ENCODE measurements around the gene DHODH. TPM values are rescaled to one million over a fixed set of nuclear protein-coding genes. Genes with fewer than 3 reads are reported as not detected.

DHODH gene
- total RNA-seq (2022; extraction: Qiagen RNA extraction; ENCODE audit: low read depth): 12.4 to 16.3 TPM (median 13.8 TPM) in 5 replicates

DNA sequence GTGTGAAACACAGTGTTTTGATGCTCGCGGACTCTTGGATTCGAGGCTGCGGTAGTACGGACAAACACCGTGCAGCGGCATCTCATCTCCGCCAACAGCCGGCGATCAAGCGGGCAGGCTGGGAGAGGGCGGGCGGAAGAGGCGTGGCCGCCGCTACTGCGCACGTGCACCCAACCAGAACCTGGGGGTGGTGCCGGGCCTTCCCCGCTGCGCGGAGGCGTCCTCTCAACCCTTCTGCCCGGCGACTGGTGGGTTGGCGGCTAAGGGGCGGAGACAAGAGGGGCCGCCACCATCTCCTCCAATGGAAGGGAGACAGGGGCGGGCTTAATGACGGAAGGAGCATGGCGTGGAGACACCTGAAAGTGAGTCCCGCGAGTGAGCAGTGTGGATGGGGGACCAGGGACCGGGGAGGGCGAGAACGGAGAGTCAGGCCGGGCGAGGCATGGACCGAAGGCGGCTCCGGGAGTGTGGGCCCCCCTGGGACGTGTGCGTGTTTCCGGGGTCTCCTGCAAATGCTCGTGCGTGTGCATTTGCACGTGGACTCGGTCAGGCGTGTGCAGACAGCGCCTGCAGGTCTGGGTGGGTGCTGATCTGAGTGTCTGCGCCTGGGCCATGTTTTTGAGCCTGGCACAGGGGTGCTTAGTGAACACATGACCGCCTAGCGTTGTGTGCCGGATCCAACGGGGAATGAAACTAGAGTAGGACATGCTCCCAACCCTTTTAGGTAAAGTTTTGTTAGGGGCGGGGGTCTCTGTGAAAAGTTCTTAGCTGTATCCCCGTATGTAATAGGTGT is at the start of gene DHODH:
TSS of gene DHODH (plus strand) at position 321 of the 793 bp plus-strand sequence. CDS start at position 342, 21 bp downstream.

DNA sequence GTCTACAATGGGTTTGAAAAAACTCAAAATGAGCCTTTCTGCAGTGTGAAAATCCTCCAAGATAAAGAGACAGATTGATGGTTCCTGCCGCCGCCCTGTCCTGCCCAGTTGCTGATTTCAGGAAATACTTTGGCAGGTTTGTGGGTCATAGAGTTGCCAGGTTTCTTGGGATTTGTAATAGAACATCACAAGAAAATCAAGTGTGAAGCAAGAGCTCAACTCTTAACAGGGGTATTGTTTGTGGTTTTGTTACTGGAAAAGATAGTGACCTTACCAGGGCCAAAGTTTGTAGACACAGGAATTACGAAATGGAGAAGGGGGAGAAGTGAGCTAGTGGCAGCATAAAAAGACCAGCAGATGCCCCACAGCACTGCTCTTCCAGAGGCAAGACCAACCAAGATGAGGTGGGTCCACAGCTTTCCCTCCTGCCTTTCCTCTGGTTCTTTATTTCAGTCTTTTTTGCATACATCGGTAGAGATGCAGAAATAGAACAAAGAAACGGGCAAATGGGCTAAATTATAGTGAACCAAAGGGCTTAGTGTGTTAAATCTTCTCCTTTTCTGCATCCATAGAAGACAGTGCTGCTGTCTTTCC is 45.8 kb downstream of the DHODH start, which contains the start of gene HP:
TSS of gene HP (plus strand) at position 252 of the 594 bp plus-strand sequence. CDS start at position 400, 148 bp downstream.

Other genes starting within 250 kb of the DHODH start
- gene AP1G1, start 199.9 kb upstream of the DHODH start, total RNA-seq (2022; extraction: Qiagen RNA extraction; ENCODE audit: low read depth): 36.1 to 50.0 TPM (median 47.1 TPM) in 5 replicates
- gene ATXN1L, start 162.8 kb upstream of the DHODH start, total RNA-seq (2022; extraction: Qiagen RNA extraction; ENCODE audit: low read depth): 12.7 to 19.1 TPM (median 17.5 TPM) in 5 replicates
- gene ZNF821, start 124.6 kb upstream of the DHODH start, total RNA-seq (2022; extraction: Qiagen RNA extraction; ENCODE audit: low read depth): 4.0 to 4.4 TPM (median 4.1 TPM) in 5 replicates
- gene IST1, start 113.2 kb upstream of the DHODH start, total RNA-seq (2022; extraction: Qiagen RNA extraction; ENCODE audit: low read depth): 150 to 184 TPM (median 172 TPM) in 5 replicates
- not detected in 5 replicates for gene PKD1L3, start 8.3 kb upstream of the DHODH start, total RNA-seq (2022; extraction: Qiagen RNA extraction; ENCODE audit: low read depth)
- 0.11 TPM in 1 of 5 replicates, not detected in the others for gene HP, start 45.8 kb downstream of the DHODH start, total RNA-seq (2022; extraction: Qiagen RNA extraction; ENCODE audit: low read depth)
- gene HPR, start 54.5 kb downstream of the DHODH start, total RNA-seq (2022; extraction: Qiagen RNA extraction; ENCODE audit: low read depth): not detected in 5 replicates
- gene TXNL4B, start 84.9 kb downstream of the DHODH start, total RNA-seq (2022; extraction: Qiagen RNA extraction; ENCODE audit: low read depth): 17.0 to 24.6 TPM (median 21.0 TPM) in 5 replicates
- gene DHX38, start 85.1 kb downstream of the DHODH start, total RNA-seq (2022; extraction: Qiagen RNA extraction; ENCODE audit: low read depth): 46.6 to 52.8 TPM (median 48.9 TPM) in 5 replicates
- gene PMFBP1, start 163.4 kb downstream of the DHODH start, total RNA-seq (2022; extraction: Qiagen RNA extraction; ENCODE audit: low read depth): 0.05 to 0.37 TPM (median 0.17 TPM) in 4 of 5 replicates, not detected in the other